Activated CD8-positive, alpha-beta memory T cell treated with anti-CD3 and anti-CD28 coated beads for 48 hours (primary cell): ENCODE measurements around the gene QSOX2.

Experiments
- DNase-seq, 3 experiments: peaks; one replicate each; pipeline ENCODE4 v3.0.0-alpha.2; 2020; ENCODE audit warnings: low read depth in 2 of 3, low spot score in 2 of 3

QSOX2 gene

GRCh38 chr9:136225748-136226679 is 19.6 kb downstream of the QSOX2 start:
- DNase-seq: peak in 1 of 3 experiments; percentile 30

- no peak for DNase-seq
Measured at GRCh38 chr9:136225366-136225747, 20.3 kb downstream of the QSOX2 start.

GRCh38 chr9:136223871-136224640 is 21.6 kb downstream of the QSOX2 start:
- no peak for DNase-seq

GRCh38 chr9:136222906-136223285 is 22.7 kb downstream of the QSOX2 start:
- DNase-seq: no peak

GRCh38 chr9:136222166-136222905 is 23.3 kb downstream of the QSOX2 start:
- DNase-seq: no peak

GRCh38 chr9:136220017-136220729 is 25.4 kb downstream of the QSOX2 start:
- no peak for DNase-seq

- DNase-seq: no peak
Measured at GRCh38 chr9:136219276-136219675, 26.3 kb downstream of the QSOX2 start.

- no peak for DNase-seq
Measured at GRCh38 chr9:136218673-136219072, 26.9 kb downstream of the QSOX2 start.

GRCh38 chr9:136218271-136218670 is 27.3 kb downstream of the QSOX2 start:
- no peak for DNase-seq

- DNase-seq: no peak
Measured at GRCh38 chr9:136216541-136217244, 28.9 kb downstream of the QSOX2 start.

- no peak for DNase-seq
Measured at GRCh38 chr9:136213733-136214132, 31.9 kb downstream of the QSOX2 start.

- no peak for DNase-seq
Measured at GRCh38 chr9:136212345-136212950, 33.2 kb downstream of the QSOX2 start.

- no peak for DNase-seq
Measured at GRCh38 chr9:136211441-136212344, 33.9 kb downstream of the QSOX2 start.

GRCh38 chr9:136211006-136211405 is 34.6 kb downstream of the QSOX2 start:
- no peak for DNase-seq

GRCh38 chr9:136210276-136210675 is 35.3 kb downstream of the QSOX2 start:
- no peak for DNase-seq

GRCh38 chr9:136209786-136210185 is 35.8 kb downstream of the QSOX2 start:
- no peak for DNase-seq

GRCh38 chr9:136209232-136209631 is 36.4 kb downstream of the QSOX2 start:
- DNase-seq: no peak

- DNase-seq: no peak
Measured at GRCh38 chr9:136208675-136209074, 36.9 kb downstream of the QSOX2 start.

- no peak for DNase-seq
Measured at GRCh38 chr9:136207616-136208015, 38.0 kb downstream of the QSOX2 start.
